ENCODE results near the gene GZMH. TPM values are rescaled to one million over a fixed set of nuclear protein-coding genes. Genes with fewer than 3 reads are reported as not detected.

The GZMH gene
- polyA plus RNA-seq, 3 donors = 0.15 to 1.6 (median 0.94) TPM

- no peaks in the 10 kb centered on the region for H4K20me1 ChIP-seq (ENCODE audit: insufficient read depth, low read length)
These were observed 43.2 kb downstream of the GZMH start for GRCh38 chr14:24566318-24566717.

DNA sequence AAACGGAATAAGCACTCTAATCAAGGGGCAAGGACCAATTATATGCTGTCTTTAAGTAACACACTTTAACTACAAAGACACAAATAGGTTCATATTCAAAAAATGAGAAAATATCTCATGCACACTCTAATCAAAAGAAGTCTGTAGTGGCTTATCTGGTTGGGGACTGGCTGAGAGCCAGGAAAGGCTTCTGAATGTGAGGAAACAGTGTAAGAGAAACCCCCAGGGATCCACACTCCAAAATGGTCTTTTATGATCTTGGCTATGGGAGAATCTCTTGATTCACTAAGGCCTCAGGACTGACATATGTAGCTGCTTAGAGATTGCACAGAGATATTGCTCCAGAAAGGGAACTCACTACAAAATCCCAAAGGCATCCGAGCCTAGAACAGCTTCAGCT lies 43.7 kb downstream of the GZMH start:
- Mint-ChIP-seq H3K27me3 (ENCODE audit: low read depth in 3 of 3) (peaks cover 0 to 5% (median 0%) of the 10 kb centered on the region in 3 donors), H3K4me3 (no peak overlapping the region), H3K36me3 (no peaks in the 10 kb centered on the region), H3K4me1 (peaks cover 3% of the 10 kb centered on the region), H3K27ac (no peak overlapping the region), H3K9me3 (peaks cover 15 to 32% (median 23%) of the 10 kb centered on the region in 7 donors)
- Histone ChIP-seq H4K20me1 (ENCODE audit: insufficient read depth, low read length) (no peaks in the 10 kb centered on the region), H3K79me2 (ENCODE audit: insufficient read depth, low read length) (no peaks in the 10 kb centered on the region), H3K4me3 (replicated peaks in 1 of 3; ENCODE audit: low read depth in 2 of 3, low read length in 3 of 3) (no peak overlapping the region), H2AFZ (ENCODE audit: insufficient read depth, low read depth, low read length, poor library complexity, severe bottlenecking) (no peak overlapping the region), H3K27me3 (ENCODE audit: control insufficient read depth in 2 of 2, insufficient read depth in 2 of 2, low read length in 2 of 2) (no peaks in the 10 kb centered on the region), H3K4me2 (replicated peaks; ENCODE audit: extremely low read depth, low read length, poor library complexity, severe bottlenecking) (no peak overlapping the region), H3K9me3 (replicated peaks in 1 of 2; ENCODE audit: control insufficient read depth in 1 of 2, insufficient read depth in 1 of 2, low read length in 2 of 2) (peaks cover 17 to 27% of the 10 kb centered on the region in 2 donors), H3K9ac (ENCODE audit: insufficient read depth, low read length, poor library complexity, severe bottlenecking) (no peak overlapping the region), H3K36me3 (replicated peaks in 1 of 2; ENCODE audit: control insufficient read depth in 1 of 2, insufficient read depth in 2 of 2, low read length in 2 of 2) (no peaks in the 10 kb centered on the region), H3K27ac (ENCODE audit: low read depth in 1 of 2, low read length in 2 of 2) (no peak overlapping the region), H3K4me1 (ENCODE audit: control insufficient read depth in 1 of 2, insufficient read depth in 2 of 2, low read length in 2 of 2) (no peaks in the 10 kb centered on the region)
- WGBS (ENCODE audit: insufficient coverage) = 100% methylated on average over 1 of the region's 2 CpGs
- TF ChIP-seq, protein P1, sequence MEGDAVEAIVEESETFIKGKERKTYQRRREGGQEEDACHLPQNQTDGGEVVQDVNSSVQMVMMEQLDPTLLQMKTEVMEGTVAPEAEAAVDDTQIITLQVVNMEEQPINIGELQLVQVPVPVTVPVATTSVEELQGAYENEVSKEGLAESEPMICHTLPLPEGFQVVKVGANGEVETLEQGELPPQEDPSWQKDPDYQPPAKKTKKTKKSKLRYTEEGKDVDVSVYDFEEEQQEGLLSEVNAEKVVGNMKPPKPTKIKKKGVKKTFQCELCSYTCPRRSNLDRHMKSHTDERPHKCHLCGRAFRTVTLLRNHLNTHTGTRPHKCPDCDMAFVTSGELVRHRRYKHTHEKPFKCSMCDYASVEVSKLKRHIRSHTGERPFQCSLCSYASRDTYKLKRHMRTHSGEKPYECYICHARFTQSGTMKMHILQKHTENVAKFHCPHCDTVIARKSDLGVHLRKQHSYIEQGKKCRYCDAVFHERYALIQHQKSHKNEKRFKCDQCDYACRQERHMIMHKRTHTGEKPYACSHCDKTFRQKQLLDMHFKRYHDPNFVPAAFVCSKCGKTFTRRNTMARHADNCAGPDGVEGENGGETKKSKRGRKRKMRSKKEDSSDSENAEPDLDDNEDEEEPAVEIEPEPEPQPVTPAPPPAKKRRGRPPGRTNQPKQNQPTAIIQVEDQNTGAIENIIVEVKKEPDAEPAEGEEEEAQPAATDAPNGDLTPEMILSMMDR (IDR thresholded peaks at IDR 0.05) = no peak
- DNase-seq = no peak
- intact Hi-C loops (cut with micrococcal nuclease) = no loop called here

More at GRCh38 chr14:24566318-24566717, 43.2 kb downstream of the GZMH start:
- Histone ChIP-seq H3K27me3 (ENCODE audit: control insufficient read depth in 2 of 2, insufficient read depth in 2 of 2, low read length in 2 of 2) (no peaks in the 10 kb centered on the region), H3K36me3 (replicated peaks in 1 of 2; ENCODE audit: control insufficient read depth in 1 of 2, insufficient read depth in 2 of 2, low read length in 2 of 2) (no peaks in the 10 kb centered on the region), H3K79me2 (ENCODE audit: insufficient read depth, low read length) (no peaks in the 10 kb centered on the region), H3K4me2 (replicated peaks; ENCODE audit: extremely low read depth, low read length, poor library complexity, severe bottlenecking) (no peak overlapping the region), H3K4me1 (ENCODE audit: control insufficient read depth in 1 of 2, insufficient read depth in 2 of 2, low read length in 2 of 2) (no peaks in the 10 kb centered on the region), H2AFZ (ENCODE audit: insufficient read depth, low read depth, low read length, poor library complexity, severe bottlenecking) (no peak overlapping the region), H3K27ac (ENCODE audit: low read depth in 1 of 2, low read length in 2 of 2) (no peak overlapping the region), H3K9me3 (replicated peaks in 1 of 2; ENCODE audit: control insufficient read depth in 1 of 2, insufficient read depth in 1 of 2, low read length in 2 of 2) (peaks cover 17 to 27% of the 10 kb centered on the region in 2 donors), H3K4me3 (replicated peaks in 1 of 3; ENCODE audit: low read depth in 2 of 3, low read length in 3 of 3) (no peak overlapping the region), H3K9ac (ENCODE audit: insufficient read depth, low read length, poor library complexity, severe bottlenecking) (no peak overlapping the region)
- Mint-ChIP-seq H3K27ac (no peak overlapping the region), H3K27me3 (ENCODE audit: low read depth in 3 of 3) (peaks cover 0 to 5% (median 0%) of the 10 kb centered on the region in 3 donors), H3K9me3 (peaks cover 15 to 32% (median 23%) of the 10 kb centered on the region in 7 donors), H3K36me3 (no peaks in the 10 kb centered on the region), H3K4me3 (no peak overlapping the region), H3K4me1 (peaks cover 3% of the 10 kb centered on the region)
- intact Hi-C loops (cut with micrococcal nuclease) = no loop called here
- 100% methylated on average over 1 of the region's 2 CpGs for WGBS (ENCODE audit: insufficient coverage)
- TF ChIP-seq, protein P1 (IDR thresholded peaks at IDR 0.05) = no peak
- no peak for DNase-seq

Data from CD14-positive monocyte (primary cell).